ENCODE measurements around the gene ADD3.
"Not testable (repeated sequence)": the region's sequence is repeated elsewhere in the genome, so short reads cannot be mapped to it uniquely, and the experiment has no call there.

ADD3 gene

GRCh38 chr10:109976681-109977080 lies 31.1 kb upstream of the ADD3 start:
- no peak for DNase-seq

- no peak for DNase-seq
These were observed 30.4 kb upstream of the ADD3 start for GRCh38 chr10:109977382-109977806.

GRCh38 chr10:109978481-109978880 lies 29.3 kb upstream of the ADD3 start:
- DNase-seq, result no peak

- DNase-seq, result no peak
These were observed 28.6 kb upstream of the ADD3 start for GRCh38 chr10:109979215-109979614.

GRCh38 chr10:109981650-109982049 lies 26.1 kb upstream of the ADD3 start:
- no peak for DNase-seq

- DNase-seq, result no peak
These were observed 25.7 kb upstream of the ADD3 start for GRCh38 chr10:109982123-109982522.

GRCh38 chr10:109982812-109983211 lies 25.0 kb upstream of the ADD3 start:
- DNase-seq, result no peak

- no peak for DNase-seq
These were observed 23.8 kb upstream of the ADD3 start for GRCh38 chr10:109984013-109984412.

- DNase-seq, result not testable (repeated sequence)
These were observed 22.0 kb upstream of the ADD3 start for GRCh38 chr10:109985768-109986167.

- no peak for DNase-seq
These were observed 20.2 kb upstream of the ADD3 start for GRCh38 chr10:109987452-109988211.

GRCh38 chr10:109988212-109988596 lies 19.6 kb upstream of the ADD3 start:
- DNase-seq, result no peak

GRCh38 chr10:109991266-109991855 lies 16.4 kb upstream of the ADD3 start:
- no peak for DNase-seq

GRCh38 chr10:109992485-109992884 lies 15.3 kb upstream of the ADD3 start:
- DNase-seq, result no peak

- DNase-seq, result no peak
These were observed 14.0 kb upstream of the ADD3 start for GRCh38 chr10:109993551-109994330.

GRCh38 chr10:109994711-109995577 lies 12.8 kb upstream of the ADD3 start:
- no peak for DNase-seq

GRCh38 chr10:109995595-109995994 lies 12.2 kb upstream of the ADD3 start:
- DNase-seq, result no peak

GRCh38 chr10:109996225-109996624 lies 11.6 kb upstream of the ADD3 start:
- DNase-seq, result no peak

- DNase-seq, result no peak
These were observed 11.0 kb upstream of the ADD3 start for GRCh38 chr10:109996766-109997171.

GRCh38 chr10:109997233-109997632 lies 10.6 kb upstream of the ADD3 start:
- DNase-seq, result no peak

- no peak for DNase-seq
These were observed 9.3 kb upstream of the ADD3 start for GRCh38 chr10:109998513-109998912.

GRCh38 chr10:110002801-110003523 lies 4.8 kb upstream of the ADD3 start:
- DNase-seq, result no peak

GRCh38 chr10:110003524-110003885 lies 4.3 kb upstream of the ADD3 start:
- no peak for DNase-seq
